ENCODE data around the gene ATP6V1G1.

Gene ATP6V1G1

GRCh38 chr9:114580609-114581193 lies 6.9 kb upstream of the ATP6V1G1 start:
- in situ Hi-C loops (cut with MboI; ENCODE audit: low sequenced_read_pairs, unreplicated experiment): no loop called here
- TF ChIP-seq CTCF (IDR thresholded peaks at IDR 0.05; ENCODE audit: borderline replicate concordance, control extremely low read depth, extremely low read depth, insufficient read depth, missing control alignments): no peak
- DNase-seq (ENCODE audit: low spot score): no peak

- no peak for DNase-seq (ENCODE audit: low spot score)
- in situ Hi-C loops (cut with MboI; ENCODE audit: low sequenced_read_pairs, unreplicated experiment): no loop called here
- no peak for TF ChIP-seq CTCF (IDR thresholded peaks at IDR 0.05; ENCODE audit: borderline replicate concordance, control extremely low read depth, extremely low read depth, insufficient read depth, missing control alignments)
Measured at GRCh38 chr9:114583371-114584155, 4.0 kb upstream of the ATP6V1G1 start.

- DNase-seq (ENCODE audit: low spot score): no peak
- in situ Hi-C loops (cut with MboI; ENCODE audit: low sequenced_read_pairs, unreplicated experiment): no loop called here
- no peak for TF ChIP-seq CTCF (IDR thresholded peaks at IDR 0.05; ENCODE audit: borderline replicate concordance, control extremely low read depth, extremely low read depth, insufficient read depth, missing control alignments)
Measured at GRCh38 chr9:114588210-114588609, 641 bp downstream of the ATP6V1G1 start.

- DNase-seq (ENCODE audit: low spot score): no peak
- no peak for TF ChIP-seq CTCF (IDR thresholded peaks at IDR 0.05; ENCODE audit: borderline replicate concordance, control extremely low read depth, extremely low read depth, insufficient read depth, missing control alignments)
- in situ Hi-C loops (cut with MboI; ENCODE audit: low sequenced_read_pairs, unreplicated experiment): no loop called here
Measured at GRCh38 chr9:114588651-114589526, 1.3 kb downstream of the ATP6V1G1 start.

DNA sequence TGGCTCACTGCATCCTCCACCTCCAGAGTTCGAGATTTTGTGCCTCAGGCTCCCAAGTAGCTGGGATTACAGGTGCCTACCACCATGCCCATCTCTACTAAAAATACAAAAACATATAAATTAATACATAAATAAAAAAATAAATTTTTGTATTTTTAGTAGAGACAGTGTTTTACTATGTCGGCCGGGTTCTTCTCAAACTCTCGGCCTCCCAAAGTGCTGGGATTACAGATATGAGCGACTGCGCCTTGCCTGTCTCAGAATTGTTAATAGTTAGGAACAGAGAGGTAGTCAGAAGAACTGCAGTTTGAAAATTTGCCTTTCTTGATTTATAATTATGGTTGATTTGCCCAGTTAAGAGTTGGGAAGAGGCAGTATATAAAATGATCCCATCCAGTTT lies 2.8 kb downstream of the ATP6V1G1 start:
- no peak for DNase-seq (ENCODE audit: low spot score)
- no peak for TF ChIP-seq CTCF (IDR thresholded peaks at IDR 0.05; ENCODE audit: borderline replicate concordance, control extremely low read depth, extremely low read depth, insufficient read depth, missing control alignments)
- in situ Hi-C loops (cut with MboI; ENCODE audit: low sequenced_read_pairs, unreplicated experiment): no loop called here

DNA sequence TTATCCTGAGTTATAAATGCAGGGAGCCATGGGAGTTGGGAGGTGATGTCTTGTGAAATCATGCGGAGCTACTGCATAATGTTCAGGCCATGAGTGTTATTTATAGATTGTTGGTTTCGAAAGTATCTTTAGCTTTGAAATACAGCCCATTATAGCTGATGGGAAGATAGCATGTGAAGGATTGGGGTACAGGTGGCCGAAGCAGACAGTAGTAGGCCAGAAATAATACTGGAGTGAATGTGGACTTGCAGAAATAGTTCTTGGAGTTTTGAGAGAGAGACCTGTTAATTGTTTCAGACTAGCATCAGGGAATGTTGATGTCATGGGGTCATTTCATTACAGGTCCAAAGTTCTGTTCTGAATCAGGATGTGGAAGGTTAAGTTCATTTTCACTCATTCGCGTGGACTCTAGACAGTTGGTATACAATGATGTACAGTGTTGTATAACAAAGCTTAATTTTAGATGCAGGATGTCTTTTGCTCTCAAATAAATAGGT lies 3.8 kb downstream of the ATP6V1G1 start:
- no peak for DNase-seq (ENCODE audit: low spot score)
- in situ Hi-C loops (cut with MboI; ENCODE audit: low sequenced_read_pairs, unreplicated experiment): no loop called here
- TF ChIP-seq CTCF (IDR thresholded peaks at IDR 0.05; ENCODE audit: borderline replicate concordance, control extremely low read depth, extremely low read depth, insufficient read depth, missing control alignments): no peak

Measured in GM13976 (cell line).